Raji (cell line): ENCODE measurements around the gene HSF5.

Experiments used
- POLR2A ChIP-seq: IDR thresholded peaks from 2 replicates; pipeline ENCODE4 v1.6.1; 2011; ENCODE audit warnings: low read depth, low read length, control low read depth; ENCODE audit not compliant: insufficient read depth

Gene HSF5

GRCh38 chr17:58390884-58391283 is 97.3 kb downstream of the HSF5 start:
- TF ChIP-seq POLR2A: no peak

GRCh38 chr17:58388302-58389190 is 99.7 kb downstream of the HSF5 start:
- TF ChIP-seq POLR2A: no peak

GRCh38 chr17:58387834-58388233 is 100.4 kb downstream of the HSF5 start:
- TF ChIP-seq POLR2A: no peak

GRCh38 chr17:58386708-58387107 is 101.5 kb downstream of the HSF5 start:
- no peak for TF ChIP-seq POLR2A

- no peak for TF ChIP-seq POLR2A
Observed at GRCh38 chr17:58385359-58385899, 102.8 kb downstream of the HSF5 start.

GRCh38 chr17:58384897-58385296 is 103.3 kb downstream of the HSF5 start:
- TF ChIP-seq POLR2A: no peak

GRCh38 chr17:58383892-58384462 is 104.2 kb downstream of the HSF5 start:
- TF ChIP-seq POLR2A: no peak

GRCh38 chr17:58382872-58383242 is 105.4 kb downstream of the HSF5 start:
- no peak for TF ChIP-seq POLR2A

GRCh38 chr17:58382108-58382871 is 105.9 kb downstream of the HSF5 start:
- TF ChIP-seq POLR2A: no peak

GRCh38 chr17:58381124-58382035 is 106.8 kb downstream of the HSF5 start:
- no peak for TF ChIP-seq POLR2A

GRCh38 chr17:58380207-58381123 is 107.7 kb downstream of the HSF5 start:
- TF ChIP-seq POLR2A: no peak

GRCh38 chr17:58379511-58379824 is 108.7 kb downstream of the HSF5 start:
- TF ChIP-seq POLR2A: no peak

- TF ChIP-seq POLR2A: no peak
Observed at GRCh38 chr17:58378733-58379510, 109.3 kb downstream of the HSF5 start.

GRCh38 chr17:58377661-58378060 is 110.5 kb downstream of the HSF5 start:
- TF ChIP-seq POLR2A: no peak
